Ishikawa (cell line): Measurements from ENCODE around the gene TRAK1.

Experiments used
- CEBPB ChIP-seq: IDR thresholded peaks from 2 replicates; pipeline ENCODE4 v1.6.1; 2012
- CREB1 ChIP-seq: IDR thresholded peaks from 2 replicates; pipeline ENCODE4 v1.6.1; 2012; ENCODE audit warnings: low read depth
- EGR1 ChIP-seq: IDR thresholded peaks from 2 replicates; pipeline ENCODE4 v1.6.1; 2012
- EP300 ChIP-seq: IDR thresholded peaks from 2 replicates; pipeline ENCODE4 v1.6.1; 2012; ENCODE audit warnings: borderline replicate concordance
- FOXM1 ChIP-seq: IDR thresholded peaks from 2 replicates; pipeline ENCODE4 v1.6.1; 2012; ENCODE audit warnings: low read depth, borderline replicate concordance
- MAX ChIP-seq: IDR thresholded peaks from 2 replicates; pipeline ENCODE4 v1.6.1; 2012
- NFIC ChIP-seq: IDR thresholded peaks from 2 replicates; pipeline ENCODE4 v1.6.1; 2012
- RAD21 ChIP-seq: IDR thresholded peaks from 2 replicates; pipeline ENCODE4 v1.6.1; 2012; ENCODE audit warnings: low read depth
- TAF1 ChIP-seq: IDR thresholded peaks from 2 replicates; pipeline ENCODE4 v1.6.1; 2012; ENCODE audit warnings: low read depth, mild to moderate bottlenecking
- TCF12 ChIP-seq: IDR thresholded peaks from 2 replicates; pipeline ENCODE4 v1.6.1; 2012; ENCODE audit warnings: low read depth
- TEAD4 ChIP-seq: IDR thresholded peaks from 2 replicates; pipeline ENCODE4 v1.6.1; 2012
- USF1 ChIP-seq: IDR thresholded peaks from 2 replicates; pipeline ENCODE4 v1.6.1; 2012
- YY1 ChIP-seq: IDR thresholded peaks from 2 replicates; pipeline ENCODE4 v1.6.1; 2012; ENCODE audit warnings: low read depth
- ZBTB7A ChIP-seq: IDR thresholded peaks from 2 replicates; pipeline ENCODE4 v1.6.1; 2012; ENCODE audit warnings: low read depth
- TF ChIP-seq, protein P1 (sequence below): IDR thresholded peaks from 2 replicates; pipeline ENCODE4 v1.6.1; 2012; ENCODE audit warnings: low read depth, mild to moderate bottlenecking

TRAK1 gene

GRCh38 chr3:42267878-42268277, 176.7 kb downstream of the TRAK1 start:
- TF ChIP-seq CREB1 = no peak
- TF ChIP-seq USF1 = no peak
- no peak for TF ChIP-seq TCF12
- TF ChIP-seq, protein P1, sequence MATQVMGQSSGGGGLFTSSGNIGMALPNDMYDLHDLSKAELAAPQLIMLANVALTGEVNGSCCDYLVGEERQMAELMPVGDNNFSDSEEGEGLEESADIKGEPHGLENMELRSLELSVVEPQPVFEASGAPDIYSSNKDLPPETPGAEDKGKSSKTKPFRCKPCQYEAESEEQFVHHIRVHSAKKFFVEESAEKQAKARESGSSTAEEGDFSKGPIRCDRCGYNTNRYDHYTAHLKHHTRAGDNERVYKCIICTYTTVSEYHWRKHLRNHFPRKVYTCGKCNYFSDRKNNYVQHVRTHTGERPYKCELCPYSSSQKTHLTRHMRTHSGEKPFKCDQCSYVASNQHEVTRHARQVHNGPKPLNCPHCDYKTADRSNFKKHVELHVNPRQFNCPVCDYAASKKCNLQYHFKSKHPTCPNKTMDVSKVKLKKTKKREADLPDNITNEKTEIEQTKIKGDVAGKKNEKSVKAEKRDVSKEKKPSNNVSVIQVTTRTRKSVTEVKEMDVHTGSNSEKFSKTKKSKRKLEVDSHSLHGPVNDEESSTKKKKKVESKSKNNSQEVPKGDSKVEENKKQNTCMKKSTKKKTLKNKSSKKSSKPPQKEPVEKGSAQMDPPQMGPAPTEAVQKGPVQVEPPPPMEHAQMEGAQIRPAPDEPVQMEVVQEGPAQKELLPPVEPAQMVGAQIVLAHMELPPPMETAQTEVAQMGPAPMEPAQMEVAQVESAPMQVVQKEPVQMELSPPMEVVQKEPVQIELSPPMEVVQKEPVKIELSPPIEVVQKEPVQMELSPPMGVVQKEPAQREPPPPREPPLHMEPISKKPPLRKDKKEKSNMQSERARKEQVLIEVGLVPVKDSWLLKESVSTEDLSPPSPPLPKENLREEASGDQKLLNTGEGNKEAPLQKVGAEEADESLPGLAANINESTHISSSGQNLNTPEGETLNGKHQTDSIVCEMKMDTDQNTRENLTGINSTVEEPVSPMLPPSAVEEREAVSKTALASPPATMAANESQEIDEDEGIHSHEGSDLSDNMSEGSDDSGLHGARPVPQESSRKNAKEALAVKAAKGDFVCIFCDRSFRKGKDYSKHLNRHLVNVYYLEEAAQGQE = no peak
- TF ChIP-seq YY1 = no peak
- TF ChIP-seq RAD21 = no peak
- no peak for TF ChIP-seq ZBTB7A
- no peak for TF ChIP-seq FOXM1
- TF ChIP-seq EGR1 = no peak
- TF ChIP-seq TAF1 = no peak
- TF ChIP-seq CEBPB = no peak
- no peak for TF ChIP-seq EP300
- no peak for TF ChIP-seq NFIC
- TF ChIP-seq TEAD4 = no peak
- no peak for TF ChIP-seq MAX

GRCh38 chr3:42269647-42270046, 178.5 kb downstream of the TRAK1 start:
- TF ChIP-seq ZBTB7A (no peak), CEBPB (no peak), TEAD4 (no peak), CREB1 (no peak), MAX (no peak), FOXM1 (no peak), EGR1 (no peak), TCF12 (no peak), EP300 (no peak)
- TF ChIP-seq, protein P1 = no peak

DNA sequence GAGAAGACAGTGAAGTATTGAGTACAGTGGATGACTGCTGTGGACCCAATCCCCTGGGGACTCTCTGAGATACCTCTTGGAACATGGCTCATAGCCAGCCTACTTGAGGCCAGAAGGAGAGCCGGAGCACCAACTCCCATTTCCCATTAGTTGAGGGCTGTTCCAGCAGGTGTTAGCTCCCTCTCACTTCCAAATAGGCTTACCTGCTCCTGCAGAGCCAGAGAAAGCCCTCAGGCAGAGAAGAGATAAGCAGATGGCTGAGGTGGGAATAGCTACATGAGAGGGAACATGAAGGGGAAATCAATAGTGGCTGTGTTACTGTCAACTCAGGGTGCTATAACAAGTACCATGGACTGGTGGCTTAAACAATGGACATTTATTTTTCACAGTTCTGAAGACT, 179.4 kb downstream of the TRAK1 start:
- TF ChIP-seq FOXM1 (no peak), EGR1 (no peak), CEBPB (no peak), YY1 (no peak), CREB1 (no peak), ZBTB7A (no peak), MAX (no peak)

GRCh38 chr3:42271786-42272185, 180.6 kb downstream of the TRAK1 start:
- TF ChIP-seq, protein P1 = no peak
- TF ChIP-seq RAD21 (no peak), MAX (no peak), FOXM1 (no peak), ZBTB7A (no peak), EGR1 (no peak), TAF1 (no peak), CEBPB (no peak), NFIC (no peak), CREB1 (no peak), YY1 (no peak), TEAD4 (no peak)

DNA sequence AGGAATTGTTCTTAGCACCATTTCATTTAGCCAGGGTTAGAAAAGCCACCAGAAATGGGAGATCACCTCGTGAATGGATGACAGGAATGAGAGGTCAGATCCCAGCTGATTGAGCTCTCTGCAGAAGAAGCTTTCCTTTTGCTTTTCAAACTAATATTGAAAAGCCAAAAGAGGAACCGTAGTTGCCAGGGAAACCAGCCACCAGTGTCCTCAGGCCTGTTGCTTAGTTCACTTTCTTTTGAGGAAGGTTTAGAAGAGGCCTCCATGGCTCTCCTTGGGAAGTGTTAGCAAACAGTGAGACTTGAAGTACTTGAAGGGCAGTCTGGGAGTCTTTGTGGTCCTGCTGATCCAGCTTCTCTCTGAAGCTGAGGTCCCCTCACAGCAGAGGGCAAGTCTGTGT, 182.2 kb downstream of the TRAK1 start:
- no peak for TF ChIP-seq CEBPB
